Measurements from ENCODE around the gene OBSCN. TPM values are rescaled to one million over a fixed set of nuclear protein-coding genes. Genes with fewer than 3 reads are reported as not detected.

OBSCN gene
- total and polyA plus RNA-seq, 2 of the 4 experiments (the other 2 are of a cell fraction), result 4.1 to 9.5 TPM

DNA sequence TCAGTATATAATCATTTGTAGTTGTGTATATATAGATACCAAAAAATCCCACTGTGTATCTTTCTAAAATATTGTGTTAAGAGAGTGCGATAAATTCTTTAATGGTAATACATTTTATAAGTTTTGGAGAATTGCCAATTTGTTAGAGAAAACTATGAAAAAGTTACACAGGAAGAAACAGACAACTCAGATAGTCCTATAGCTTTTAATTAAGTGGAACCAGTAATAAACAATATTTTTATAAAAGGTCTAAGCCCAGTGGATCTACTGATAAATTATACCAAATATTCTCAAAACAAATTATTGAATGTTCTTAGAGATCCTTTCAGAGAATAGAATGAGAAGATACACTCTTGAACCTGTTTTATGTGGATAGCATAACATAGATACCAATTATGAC, 50.6 kb downstream of the OBSCN start:
- no peak overlapping the region for H3K9ac ChIP-seq (ENCODE audit: low read depth, low read length)
- H3K79me1 ChIP-seq (ENCODE audit: low read depth in 1 of 2, low read length in 2 of 2), result no peaks in the 10 kb centered on the region
- H2AK9ac ChIP-seq (replicated peaks; ENCODE audit: low read depth, low read length, poor library complexity), result no peak overlapping the region
- no peaks in the 10 kb centered on the region for H4K20me1 ChIP-seq (ENCODE audit: insufficient read depth, low read length)
- H3K27me3 ChIP-seq (ENCODE audit: control insufficient read depth, insufficient read depth, low read length), result no peaks in the 10 kb centered on the region
- H3K27ac ChIP-seq (ENCODE audit: insufficient read depth, low read length), result no peak overlapping the region
- no peak overlapping the region for H3K18ac ChIP-seq (ENCODE audit: low read depth, low read length)
- H3K9me3 ChIP-seq (ENCODE audit: control insufficient read depth, insufficient read depth, low read length), result peaks cover 4% of the 10 kb centered on the region
- H4K91ac ChIP-seq (ENCODE audit: insufficient read depth, low read depth, low read length), result no peak overlapping the region
- H3K9me1 ChIP-seq (ENCODE audit: insufficient read depth, low read length), result no peaks in the 10 kb centered on the region; the same call in 1 of the 2 replicates
- no peak overlapping the region for H3K14ac ChIP-seq (replicated peaks; ENCODE audit: low read depth, low read length)
- H3K23ac ChIP-seq (ENCODE audit: low read depth, low read length), result no peak overlapping the region
- no peak overlapping the region for H3K56ac ChIP-seq (ENCODE audit: extremely low read depth, insufficient read depth, low read length)
- no peak overlapping the region for H4K8ac ChIP-seq (ENCODE audit: low read depth in 2 of 2, low read length in 2 of 2)
- H2AFZ ChIP-seq (replicated peaks; ENCODE audit: low read length, poor library complexity), result no peak overlapping the region
- no peak overlapping the region for H2BK5ac ChIP-seq (ENCODE audit: low read depth, low read length, poor library complexity, severe bottlenecking)
- no peak for DNase-seq
- BruUV-seq (replicated peaks), result no TSS peak
- H3K4me2 ChIP-seq (ENCODE audit: low read depth, low read length), result no peak overlapping the region
- H3K4me1 ChIP-seq (ENCODE audit: control insufficient read depth, insufficient read depth, low read length), result no peaks in the 10 kb centered on the region
- CTCF ChIA-PET, result no interaction called here
- peaks cover 29% of the 10 kb centered on the region for H3K36me3 ChIP-seq (ENCODE audit: control insufficient read depth, insufficient read depth, low read length)
- no peak overlapping the region for H2BK120ac ChIP-seq (ENCODE audit: low read depth, low read length)
- dilution Hi-C loops (cut with HindIII; ENCODE audit: low sequenced_read_pairs, unreplicated experiment) (no loop called here), in situ Hi-C loops (cut with MboI; ENCODE audit: low sequenced_read_pairs) (no loop called here), intact Hi-C loops (cut with micrococcal nuclease) (no loop called here)
- no peak overlapping the region for H4K5ac ChIP-seq (ENCODE audit: low read depth, low read length)
- no peak overlapping the region for H2BK15ac ChIP-seq (ENCODE audit: low read depth, low read length)
- no peak overlapping the region for H3K4me3 ChIP-seq (ENCODE audit: insufficient read depth, low read depth, low read length)
- ATAC-seq (ENCODE audit: low read depth), result no peak
- H3K4ac ChIP-seq (ENCODE audit: low read depth, low read length), result no peak overlapping the region
- POLR2A ChIA-PET (ENCODE audit: unreplicated experiment), result no interaction called here
- no peak overlapping the region for H2AK5ac ChIP-seq (ENCODE audit: low read depth, low read length)
- TF ChIP-seq SMC3 (IDR thresholded peaks at IDR 0.05; ENCODE audit: low read depth, low read length), result no peak
- TF ChIP-seq, protein P1, sequence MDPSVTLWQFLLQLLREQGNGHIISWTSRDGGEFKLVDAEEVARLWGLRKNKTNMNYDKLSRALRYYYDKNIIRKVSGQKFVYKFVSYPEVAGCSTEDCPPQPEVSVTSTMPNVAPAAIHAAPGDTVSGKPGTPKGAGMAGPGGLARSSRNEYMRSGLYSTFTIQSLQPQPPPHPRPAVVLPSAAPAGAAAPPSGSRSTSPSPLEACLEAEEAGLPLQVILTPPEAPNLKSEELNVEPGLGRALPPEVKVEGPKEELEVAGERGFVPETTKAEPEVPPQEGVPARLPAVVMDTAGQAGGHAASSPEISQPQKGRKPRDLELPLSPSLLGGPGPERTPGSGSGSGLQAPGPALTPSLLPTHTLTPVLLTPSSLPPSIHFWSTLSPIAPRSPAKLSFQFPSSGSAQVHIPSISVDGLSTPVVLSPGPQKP (IDR thresholded peaks at IDR 0.05; ENCODE audit: borderline replicate concordance, low read depth, low read length), result no peak
- H2BK20ac ChIP-seq (ENCODE audit: low read depth, low read length), result no peak overlapping the region
- no CpG with 5 or more reads among the region's 1 CpG for WGBS, 2 experiments (ENCODE audit: extremely low coverage in 2 of 2, insufficient read length in 1 of 2)
